ENCODE results near the gene CLEC4M. TPM values are rescaled to one million over a fixed set of nuclear protein-coding genes. Genes with fewer than 3 reads are reported as not detected.

The CLEC4M gene
- total RNA-seq, 4 donors from 2014 or later = 2.4 TPM; not detected in 3

DNA sequence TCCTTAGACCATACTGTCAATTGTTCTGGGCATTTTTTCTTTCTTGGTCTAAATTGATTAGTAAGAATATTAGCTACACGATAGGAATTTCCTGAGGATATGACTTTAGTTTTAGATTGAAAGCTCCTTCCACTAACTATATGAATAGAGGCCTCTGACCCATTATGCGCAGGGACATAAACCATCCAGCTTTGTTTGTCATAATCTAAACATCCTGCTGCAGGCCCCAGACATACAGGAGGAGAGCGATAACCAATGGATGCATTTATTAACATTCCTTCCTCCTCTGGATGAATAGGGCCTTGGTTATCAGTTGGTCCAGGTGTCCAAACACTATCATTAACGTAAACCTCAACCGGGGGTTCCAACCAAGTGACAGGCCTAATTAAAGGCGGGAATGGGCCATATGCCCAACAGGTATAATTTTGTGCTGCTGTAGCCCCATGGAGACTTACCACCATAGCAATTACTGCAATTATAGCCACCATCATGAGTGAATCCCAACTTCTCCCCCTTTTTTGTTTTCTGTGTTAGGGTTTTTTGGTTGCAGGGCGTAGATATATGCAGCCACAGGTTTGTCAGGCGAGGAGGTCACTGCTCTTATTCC is 32.6 kb downstream of the CLEC4M start:
- peaks cover 0 to 15% (median 1%) of the 10 kb centered on the region in 4 donors for H3K4me1 ChIP-seq
- no peaks in the 10 kb centered on the region for H3K36me3 ChIP-seq
- TF ChIP-seq, protein P1, sequence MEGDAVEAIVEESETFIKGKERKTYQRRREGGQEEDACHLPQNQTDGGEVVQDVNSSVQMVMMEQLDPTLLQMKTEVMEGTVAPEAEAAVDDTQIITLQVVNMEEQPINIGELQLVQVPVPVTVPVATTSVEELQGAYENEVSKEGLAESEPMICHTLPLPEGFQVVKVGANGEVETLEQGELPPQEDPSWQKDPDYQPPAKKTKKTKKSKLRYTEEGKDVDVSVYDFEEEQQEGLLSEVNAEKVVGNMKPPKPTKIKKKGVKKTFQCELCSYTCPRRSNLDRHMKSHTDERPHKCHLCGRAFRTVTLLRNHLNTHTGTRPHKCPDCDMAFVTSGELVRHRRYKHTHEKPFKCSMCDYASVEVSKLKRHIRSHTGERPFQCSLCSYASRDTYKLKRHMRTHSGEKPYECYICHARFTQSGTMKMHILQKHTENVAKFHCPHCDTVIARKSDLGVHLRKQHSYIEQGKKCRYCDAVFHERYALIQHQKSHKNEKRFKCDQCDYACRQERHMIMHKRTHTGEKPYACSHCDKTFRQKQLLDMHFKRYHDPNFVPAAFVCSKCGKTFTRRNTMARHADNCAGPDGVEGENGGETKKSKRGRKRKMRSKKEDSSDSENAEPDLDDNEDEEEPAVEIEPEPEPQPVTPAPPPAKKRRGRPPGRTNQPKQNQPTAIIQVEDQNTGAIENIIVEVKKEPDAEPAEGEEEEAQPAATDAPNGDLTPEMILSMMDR (IDR thresholded peaks at IDR 0.05) = no peak
- TF ChIP-seq EP300 (IDR thresholded peaks at IDR 0.05) (no peak), POLR2A (IDR thresholded peaks at IDR 0.05) (no peak)
- H3K4me3 ChIP-seq = no peak overlapping the region
- DNase-seq (ENCODE audit: low spot score in 2 of 2) = no peak
- WGBS, 2 donors = 60 to 64% methylated on average over 8 of the region's 8 CpGs
- peaks cover 0 to 3% (median 0%) of the 10 kb centered on the region in 4 donors for H3K9me3 ChIP-seq
- no peak overlapping the region for H3K27ac ChIP-seq
- peaks cover 0 to 30% of the 10 kb centered on the region in 2 donors for H3K27me3 ChIP-seq

DNA sequence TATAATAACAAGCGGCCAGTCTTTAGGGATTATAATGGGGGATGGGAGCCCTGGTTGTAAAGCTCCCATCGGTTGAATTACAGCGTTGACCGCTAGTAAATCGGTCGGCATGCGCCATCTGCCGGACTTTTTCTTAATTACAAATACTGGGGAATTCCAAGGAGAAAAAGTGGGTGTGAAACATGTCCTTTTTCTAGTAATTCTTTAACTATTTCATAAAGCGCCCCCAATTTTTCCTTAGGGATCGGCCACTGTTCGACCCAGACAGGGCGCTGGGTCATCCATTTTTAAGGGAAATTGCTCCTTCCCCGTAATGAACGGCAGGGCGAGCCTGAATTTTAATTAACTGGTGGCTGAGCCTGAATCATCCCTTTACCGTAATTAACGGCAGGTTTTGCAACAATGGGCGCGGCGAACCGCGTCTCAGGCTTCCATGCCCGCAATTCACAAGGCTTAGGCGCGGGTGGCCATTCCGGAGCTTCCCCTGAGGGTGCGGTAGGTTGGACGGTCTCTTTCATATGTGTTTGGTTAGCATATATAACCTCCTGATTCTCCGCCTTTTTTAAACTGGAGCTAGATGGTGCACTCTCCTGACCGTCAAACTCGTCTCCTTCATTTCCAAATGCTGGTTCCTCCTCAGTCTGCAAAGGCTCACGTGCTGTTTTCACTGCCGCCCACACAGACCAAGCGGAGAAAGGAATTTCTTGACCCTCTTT is 36.8 kb downstream of the CLEC4M start:
- TF ChIP-seq, protein P1 (IDR thresholded peaks at IDR 0.05) = peak; percentile 39 to 82 (median 45)
- TF ChIP-seq EP300 (IDR thresholded peaks at IDR 0.05) (no peak), POLR2A (IDR thresholded peaks at IDR 0.05) (no peak)
- DNase-seq (ENCODE audit: low spot score in 2 of 2) = peak; percentile 40 to 81
- 1 to 2% methylated on average over 33 to 34 of the region's 34 CpGs for WGBS, 2 donors

DNA sequence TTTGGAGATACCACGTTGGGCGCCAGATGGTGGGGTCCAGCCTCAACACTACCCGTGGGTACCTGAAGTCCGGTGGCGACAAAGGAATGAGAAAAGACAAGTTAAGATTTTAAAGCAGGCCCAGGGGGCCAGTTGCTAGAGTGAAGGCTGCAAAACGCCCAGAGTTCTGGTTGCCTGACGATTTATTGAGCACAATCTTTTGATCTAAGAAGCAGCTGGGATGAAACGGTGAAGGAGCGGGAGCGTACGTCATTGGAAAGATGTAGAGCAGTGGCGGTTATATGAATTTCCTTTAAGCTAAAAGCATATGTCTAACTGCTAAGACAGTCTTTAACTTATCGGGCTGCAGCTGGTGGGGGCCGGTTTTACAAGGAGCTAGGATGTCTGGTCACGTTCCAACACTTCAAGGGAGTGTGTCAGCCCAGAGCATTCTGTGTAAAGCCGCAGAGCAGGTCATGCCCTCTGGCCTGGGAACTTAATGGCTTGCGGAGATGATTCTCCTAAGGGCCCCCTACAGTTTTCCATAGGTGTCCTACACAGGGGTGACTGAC is 38.1 kb downstream of the CLEC4M start:
- TF ChIP-seq POLR2A (IDR thresholded peaks at IDR 0.05) (no peak), EP300 (IDR thresholded peaks at IDR 0.05) (no peak)
- TF ChIP-seq, protein P1 (IDR thresholded peaks at IDR 0.05) = no peak
- H3K4me3 ChIP-seq = no peak overlapping the region
- H3K4me1 ChIP-seq = peaks cover 0 to 15% (median 1%) of the 10 kb centered on the region in 4 donors
- 79 to 86% methylated on average over 17 of the region's 17 CpGs for WGBS, 2 donors
- peaks cover 0 to 9% (median 0%) of the 10 kb centered on the region in 4 donors for H3K9me3 ChIP-seq
- no peak overlapping the region for H3K27ac ChIP-seq
- H3K27me3 ChIP-seq = peaks cover 0 to 46% of the 10 kb centered on the region in 2 donors
- H3K36me3 ChIP-seq = no peaks in the 10 kb centered on the region
- no peak for DNase-seq (ENCODE audit: low spot score in 2 of 2)

More for the DNA sequence above, 36.8 kb downstream of the CLEC4M start:
- Histone ChIP-seq H3K27me3 (peaks cover 0 to 42% of the 10 kb centered on the region in 2 donors), H3K36me3 (no peaks in the 10 kb centered on the region), H3K27ac (no peak overlapping the region), H3K9me3 (peaks cover 0 to 9% (median 0%) of the 10 kb centered on the region in 4 donors), H3K4me3 (peak overlapping the region in 1 of 4 donors; percentile 32), H3K4me1 (peaks cover 0 to 15% (median 1%) of the 10 kb centered on the region in 4 donors)

DNA sequence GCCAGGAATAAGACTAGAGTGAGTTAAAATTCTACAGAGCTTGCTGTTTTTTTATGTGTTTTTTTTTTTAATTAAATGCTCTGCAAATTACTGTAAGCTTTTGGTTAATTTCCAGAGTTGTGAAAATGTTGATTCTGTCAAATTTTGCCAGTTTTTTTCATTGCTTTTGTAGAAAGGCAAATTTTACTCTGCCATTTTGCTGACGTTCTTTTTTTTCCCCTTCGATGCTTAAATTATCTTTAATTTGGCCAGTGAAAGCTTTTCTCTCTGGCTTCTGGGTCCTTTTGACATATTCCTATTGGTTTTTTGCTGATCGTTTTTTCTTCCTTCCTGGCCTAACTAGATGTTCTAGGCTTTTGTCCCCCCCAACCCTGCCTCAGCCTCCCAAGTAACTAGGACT is 43.2 kb downstream of the CLEC4M start:
- 67 to 68% methylated on average over 3 of the region's 3 CpGs for WGBS, 2 donors
- peaks cover 0 to 13% (median 0%) of the 10 kb centered on the region in 4 donors for H3K9me3 ChIP-seq
- H3K27ac ChIP-seq = no peak overlapping the region
- TF ChIP-seq, protein P1 (IDR thresholded peaks at IDR 0.05) = no peak
- H3K4me1 ChIP-seq = no peaks in the 10 kb centered on the region
- no peak for DNase-seq (ENCODE audit: low spot score in 2 of 2)
- H3K4me3 ChIP-seq = no peak overlapping the region
- H3K36me3 ChIP-seq = no peaks in the 10 kb centered on the region
- H3K27me3 ChIP-seq = peaks cover 0 to 31% of the 10 kb centered on the region in 2 donors

DNA sequence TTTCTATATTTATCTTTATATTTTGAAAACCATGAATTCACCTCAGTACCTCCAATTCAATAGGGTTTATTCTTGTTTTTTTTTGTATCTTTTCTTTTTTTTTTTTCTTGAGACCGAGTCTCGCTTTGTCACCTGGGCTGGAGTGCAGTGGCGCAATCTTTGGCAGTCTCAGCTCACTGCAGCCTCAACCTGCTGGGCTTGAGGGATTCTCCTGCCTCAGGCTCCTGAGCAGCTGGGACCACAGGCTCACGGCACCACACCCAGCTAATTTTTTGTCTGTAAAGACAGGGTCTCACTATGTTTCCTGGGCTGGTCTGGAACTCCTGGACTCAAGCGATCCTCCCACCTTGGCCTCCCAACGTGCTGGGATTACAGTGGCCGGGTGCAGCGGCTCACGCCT is 43.8 kb downstream of the CLEC4M start:
- no peak for TF ChIP-seq EP300 (IDR thresholded peaks at IDR 0.05)
- TF ChIP-seq, protein P1 (IDR thresholded peaks at IDR 0.05) = no peak
- no peak for TF ChIP-seq POLR2A (IDR thresholded peaks at IDR 0.05)

More for the DNA sequence above, 43.8 kb downstream of the CLEC4M start:
- no peak for DNase-seq (ENCODE audit: low spot score in 2 of 2)
- H3K27me3 ChIP-seq = peaks cover 0 to 26% of the 10 kb centered on the region in 2 donors
- WGBS, 2 donors = 85 to 87% methylated on average over 4 to 9 of the region's 9 CpGs
- H3K4me1 ChIP-seq = no peaks in the 10 kb centered on the region
- H3K27ac ChIP-seq = no peak overlapping the region
- H3K9me3 ChIP-seq = peaks cover 0 to 15% (median 1%) of the 10 kb centered on the region in 4 donors
- no peaks in the 10 kb centered on the region for H3K36me3 ChIP-seq
- no peak overlapping the region for H3K4me3 ChIP-seq
